ENCODE measurements around the gene KPTN.

Gene KPTN

GRCh38 chr19:47493378-47494210, 9.6 kb upstream of the KPTN start:
- H4K20me1 ChIP-seq (ENCODE audit: control insufficient read depth, insufficient read depth, low read depth, low read length) = no peaks in the 10 kb centered on the region
- H3K79me2 ChIP-seq (ENCODE audit: control insufficient read depth, low read length) = no peaks in the 10 kb centered on the region
- H3K27ac ChIP-seq (ENCODE audit: low read depth, low read length) = no peak overlapping the region
- H3F3A ChIP-seq (ENCODE audit: control insufficient read depth, insufficient read depth) = no peaks in the 10 kb centered on the region
- no peaks in the 10 kb centered on the region for H3K4me1 ChIP-seq (ENCODE audit: control insufficient read depth, low read length)
- H3K9me3 ChIP-seq (ENCODE audit: control insufficient read depth, insufficient read depth, low read length) = no peaks in the 10 kb centered on the region
- H3K4me3 ChIP-seq (ENCODE audit: low read length) = no peak overlapping the region
- H3K9me2 ChIP-seq (replicated peaks; ENCODE audit: control insufficient read depth, low read length) = no peaks in the 10 kb centered on the region
- H3K4me2 ChIP-seq (ENCODE audit: low read length) = no peak overlapping the region
- H3K36me3 ChIP-seq (ENCODE audit: control insufficient read depth, low read length) = peaks cover 44% of the 10 kb centered on the region
- H3K27me3 ChIP-seq (ENCODE audit: control insufficient read depth, low read length) = no peaks in the 10 kb centered on the region
- TF ChIP-seq EZH2phosphoT487 (IDR thresholded peaks at IDR 0.05; ENCODE audit: borderline replicate concordance, low read length) = no peak
- TF ChIP-seq, protein P1, sequence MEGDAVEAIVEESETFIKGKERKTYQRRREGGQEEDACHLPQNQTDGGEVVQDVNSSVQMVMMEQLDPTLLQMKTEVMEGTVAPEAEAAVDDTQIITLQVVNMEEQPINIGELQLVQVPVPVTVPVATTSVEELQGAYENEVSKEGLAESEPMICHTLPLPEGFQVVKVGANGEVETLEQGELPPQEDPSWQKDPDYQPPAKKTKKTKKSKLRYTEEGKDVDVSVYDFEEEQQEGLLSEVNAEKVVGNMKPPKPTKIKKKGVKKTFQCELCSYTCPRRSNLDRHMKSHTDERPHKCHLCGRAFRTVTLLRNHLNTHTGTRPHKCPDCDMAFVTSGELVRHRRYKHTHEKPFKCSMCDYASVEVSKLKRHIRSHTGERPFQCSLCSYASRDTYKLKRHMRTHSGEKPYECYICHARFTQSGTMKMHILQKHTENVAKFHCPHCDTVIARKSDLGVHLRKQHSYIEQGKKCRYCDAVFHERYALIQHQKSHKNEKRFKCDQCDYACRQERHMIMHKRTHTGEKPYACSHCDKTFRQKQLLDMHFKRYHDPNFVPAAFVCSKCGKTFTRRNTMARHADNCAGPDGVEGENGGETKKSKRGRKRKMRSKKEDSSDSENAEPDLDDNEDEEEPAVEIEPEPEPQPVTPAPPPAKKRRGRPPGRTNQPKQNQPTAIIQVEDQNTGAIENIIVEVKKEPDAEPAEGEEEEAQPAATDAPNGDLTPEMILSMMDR (IDR thresholded peaks at IDR 0.05; ENCODE audit: low read depth, low read length, poor library complexity, severe bottlenecking) = no peak

DNA sequence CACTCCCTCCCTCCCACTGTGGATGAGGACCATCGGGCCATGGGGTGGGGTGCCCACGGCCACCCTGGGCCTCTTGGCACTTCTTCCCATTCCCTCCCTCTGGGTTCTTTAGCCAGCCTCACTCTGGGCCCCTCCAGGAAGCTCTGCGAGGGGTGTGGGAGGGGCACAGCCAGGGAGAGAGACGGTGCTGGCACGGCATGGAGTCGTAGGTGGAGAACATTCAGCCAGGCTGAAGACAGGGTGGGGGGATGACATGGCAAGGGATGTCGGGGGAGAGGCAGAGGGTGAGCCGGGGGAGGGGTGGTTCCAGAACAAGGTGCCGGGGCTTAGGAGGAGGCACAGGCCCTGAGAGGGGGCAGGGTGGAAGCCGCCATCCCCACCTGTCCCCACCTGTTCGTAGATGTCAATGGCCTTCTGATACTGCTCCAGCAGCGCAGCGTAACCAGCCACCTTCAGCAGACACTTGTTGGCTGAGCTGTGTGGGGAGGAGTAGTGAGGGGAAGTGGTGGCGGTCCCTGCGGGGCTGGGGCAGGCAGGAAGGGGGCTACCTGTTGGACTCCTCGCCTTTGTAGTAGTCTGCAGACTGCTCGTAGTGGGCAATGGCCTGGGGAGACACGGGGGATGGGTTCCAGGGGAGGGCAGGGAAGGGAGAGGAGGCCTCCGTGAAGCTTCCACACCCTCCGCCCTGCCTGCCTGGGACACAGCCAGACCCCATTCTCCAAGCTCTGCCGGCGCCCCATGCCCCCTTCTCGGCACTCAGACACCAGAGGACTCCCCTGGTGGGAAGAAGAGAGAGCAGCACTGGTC, 8.8 kb upstream of the KPTN start:
- TF ChIP-seq, protein P1 (IDR thresholded peaks at IDR 0.05; ENCODE audit: low read depth, low read length, poor library complexity, severe bottlenecking) = no peak
- no peak for TF ChIP-seq EZH2phosphoT487 (IDR thresholded peaks at IDR 0.05; ENCODE audit: borderline replicate concordance, low read length)
- Histone ChIP-seq H3K9me2 (replicated peaks; ENCODE audit: control insufficient read depth, low read length) (no peaks in the 10 kb centered on the region), H3K4me1 (ENCODE audit: control insufficient read depth, low read length) (peaks cover 3% of the 10 kb centered on the region), H3K4me3 (ENCODE audit: low read length) (no peak overlapping the region), H3K9me3 (ENCODE audit: control insufficient read depth, insufficient read depth, low read length) (no peaks in the 10 kb centered on the region), H3K27ac (ENCODE audit: low read depth, low read length) (no peak overlapping the region), H3K27me3 (ENCODE audit: control insufficient read depth, low read length) (no peaks in the 10 kb centered on the region), H4K20me1 (ENCODE audit: control insufficient read depth, insufficient read depth, low read depth, low read length) (no peaks in the 10 kb centered on the region), H3F3A (ENCODE audit: control insufficient read depth, insufficient read depth) (no peaks in the 10 kb centered on the region), H3K79me2 (ENCODE audit: control insufficient read depth, low read length) (no peaks in the 10 kb centered on the region), H3K36me3 (ENCODE audit: control insufficient read depth, low read length) (peaks cover 38% of the 10 kb centered on the region), H3K4me2 (ENCODE audit: low read length) (no peak overlapping the region)

DNA sequence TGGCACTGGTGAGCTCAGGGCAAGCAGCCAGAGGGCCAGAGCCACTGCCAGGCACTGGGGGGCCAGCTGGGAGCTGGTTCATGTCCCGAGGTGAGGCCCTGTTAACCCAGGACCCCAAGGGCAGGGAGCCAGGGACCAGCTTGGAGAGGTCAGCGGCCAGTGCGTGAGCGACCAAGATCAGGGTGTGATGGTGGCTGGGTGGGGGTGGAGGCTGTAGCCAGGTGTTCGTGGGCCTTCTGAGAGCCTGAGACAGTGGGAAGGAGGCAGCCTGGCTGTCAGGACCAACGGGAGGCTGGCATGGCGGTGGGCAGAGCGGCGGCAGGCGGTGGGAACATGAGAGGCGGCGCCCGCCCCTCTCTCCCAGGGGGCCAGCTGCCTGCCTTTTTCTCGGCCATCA, 8.1 kb upstream of the KPTN start:
- H3K36me3 ChIP-seq (ENCODE audit: control insufficient read depth, low read length) = peaks cover 36% of the 10 kb centered on the region; the same call in 1 of the 2 replicates
- TF ChIP-seq, protein P1 (IDR thresholded peaks at IDR 0.05; ENCODE audit: low read depth, low read length, poor library complexity, severe bottlenecking) = no peak
- TF ChIP-seq EZH2phosphoT487 (IDR thresholded peaks at IDR 0.05; ENCODE audit: borderline replicate concordance, low read length) = no peak
- no peaks in the 10 kb centered on the region for H3K27me3 ChIP-seq (ENCODE audit: control insufficient read depth, low read length)
- H4K20me1 ChIP-seq (ENCODE audit: control insufficient read depth, insufficient read depth, low read depth, low read length) = no peaks in the 10 kb centered on the region
- H3K4me2 ChIP-seq (ENCODE audit: low read length) = no peak overlapping the region
- no peaks in the 10 kb centered on the region for H3K79me2 ChIP-seq (ENCODE audit: control insufficient read depth, low read length)
- peaks cover 4% of the 10 kb centered on the region; the same call in 1 of the 2 replicates for H3F3A ChIP-seq (ENCODE audit: control insufficient read depth, insufficient read depth)
- H3K4me1 ChIP-seq (ENCODE audit: control insufficient read depth, low read length) = peaks cover 9% of the 10 kb centered on the region
- no peaks in the 10 kb centered on the region for H3K9me2 ChIP-seq (replicated peaks; ENCODE audit: control insufficient read depth, low read length)
- no peaks in the 10 kb centered on the region for H3K9me3 ChIP-seq (ENCODE audit: control insufficient read depth, insufficient read depth, low read length)
- no peak overlapping the region for H3K4me3 ChIP-seq (ENCODE audit: low read length)
- no peak overlapping the region for H3K27ac ChIP-seq (ENCODE audit: low read depth, low read length)

Measured in DOHH2 (cell line).